Thyroid gland (tissue), 4 donors: ENCODE data around the gene ERICH6.

Experiments
- POLR2A ChIP-seq, 2 donors: fragments of 450-650 bp; IDR thresholded peaks; one replicate each; pipeline ENCODE4 v1.6.1; 2017; ENCODE audit warnings: antibody characterized with exemption in 2 of 2, mild to moderate bottlenecking in 2 of 2, moderate library complexity in 1 of 2
- TF ChIP-seq, protein P1 (sequence below), 6 experiments: fragments of 200-600 bp in 3 of 6; fragments of 450-650 bp in 3 of 6; sonication (generic) in 3 of 6; IDR thresholded peaks; one replicate each; pipeline ENCODE4 v1.5.1; 2016 to 2019; ENCODE audit warnings: antibody characterized with exemption in 6 of 6, mild to moderate bottlenecking in 2 of 6, inconsistent platforms in 1 of 6, moderate library complexity in 1 of 6

DNA sequence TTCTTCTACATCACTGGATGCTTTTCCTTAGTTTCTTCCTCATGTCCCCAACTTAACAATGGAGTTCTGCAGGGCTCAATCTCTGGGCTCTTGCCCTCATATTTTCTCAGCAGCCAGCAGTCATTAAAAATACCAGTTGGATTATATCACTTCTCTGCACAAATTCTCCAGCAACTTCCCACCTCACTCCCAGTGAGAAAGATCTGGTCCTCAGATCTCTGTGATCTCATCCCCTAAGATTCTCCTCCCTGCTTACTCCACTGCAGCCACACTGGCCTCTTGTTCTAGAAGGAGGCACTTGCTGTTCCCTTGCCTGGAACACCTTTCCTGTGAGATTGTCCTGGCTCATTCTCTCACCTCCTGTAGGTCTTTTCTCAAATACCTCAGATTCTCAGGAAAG is 6.1 kb downstream of the ERICH6 start:
- no peak for TF ChIP-seq POLR2A (IDR thresholded peaks at IDR 0.05)
- TF ChIP-seq, protein P1, sequence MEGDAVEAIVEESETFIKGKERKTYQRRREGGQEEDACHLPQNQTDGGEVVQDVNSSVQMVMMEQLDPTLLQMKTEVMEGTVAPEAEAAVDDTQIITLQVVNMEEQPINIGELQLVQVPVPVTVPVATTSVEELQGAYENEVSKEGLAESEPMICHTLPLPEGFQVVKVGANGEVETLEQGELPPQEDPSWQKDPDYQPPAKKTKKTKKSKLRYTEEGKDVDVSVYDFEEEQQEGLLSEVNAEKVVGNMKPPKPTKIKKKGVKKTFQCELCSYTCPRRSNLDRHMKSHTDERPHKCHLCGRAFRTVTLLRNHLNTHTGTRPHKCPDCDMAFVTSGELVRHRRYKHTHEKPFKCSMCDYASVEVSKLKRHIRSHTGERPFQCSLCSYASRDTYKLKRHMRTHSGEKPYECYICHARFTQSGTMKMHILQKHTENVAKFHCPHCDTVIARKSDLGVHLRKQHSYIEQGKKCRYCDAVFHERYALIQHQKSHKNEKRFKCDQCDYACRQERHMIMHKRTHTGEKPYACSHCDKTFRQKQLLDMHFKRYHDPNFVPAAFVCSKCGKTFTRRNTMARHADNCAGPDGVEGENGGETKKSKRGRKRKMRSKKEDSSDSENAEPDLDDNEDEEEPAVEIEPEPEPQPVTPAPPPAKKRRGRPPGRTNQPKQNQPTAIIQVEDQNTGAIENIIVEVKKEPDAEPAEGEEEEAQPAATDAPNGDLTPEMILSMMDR (IDR thresholded peaks at IDR 0.05) = no peak
